ENCODE results near the gene TMEM164.

TMEM164 gene

GRCh38 chrX:110042496-110042895 lies 39.6 kb downstream of the TMEM164 start:
- no peak for DNase-seq

GRCh38 chrX:110043506-110043905 lies 40.6 kb downstream of the TMEM164 start:
- DNase-seq, result no peak

GRCh38 chrX:110044346-110045249 lies 41.7 kb downstream of the TMEM164 start:
- DNase-seq, result no peak

GRCh38 chrX:110045421-110045820 lies 42.5 kb downstream of the TMEM164 start:
- DNase-seq, result no peak

GRCh38 chrX:110046001-110046400 lies 43.1 kb downstream of the TMEM164 start:
- DNase-seq, result no peak

- DNase-seq, result no peak
Measured at GRCh38 chrX:110046971-110047370, 44.1 kb downstream of the TMEM164 start.

- no peak for DNase-seq
Measured at GRCh38 chrX:110049096-110049495, 46.2 kb downstream of the TMEM164 start.

- no peak for DNase-seq
Measured at GRCh38 chrX:110050386-110050785, 47.5 kb downstream of the TMEM164 start.

- no peak for DNase-seq
Measured at GRCh38 chrX:110050901-110051300, 48.0 kb downstream of the TMEM164 start.

- DNase-seq, result no peak
Measured at GRCh38 chrX:110051559-110051958, 48.6 kb downstream of the TMEM164 start.

GRCh38 chrX:110052303-110052702 lies 49.4 kb downstream of the TMEM164 start:
- no peak for DNase-seq

GRCh38 chrX:110053453-110053852 lies 50.5 kb downstream of the TMEM164 start:
- DNase-seq, result no peak

GRCh38 chrX:110055616-110056015 lies 52.7 kb downstream of the TMEM164 start:
- DNase-seq, result no peak

GRCh38 chrX:110056419-110056818 lies 53.5 kb downstream of the TMEM164 start:
- no peak for DNase-seq

- DNase-seq, result no peak
Measured at GRCh38 chrX:110059410-110059809, 56.5 kb downstream of the TMEM164 start.

GRCh38 chrX:110060317-110060716 lies 57.4 kb downstream of the TMEM164 start:
- DNase-seq, result no peak

GRCh38 chrX:110060846-110061537 lies 58.1 kb downstream of the TMEM164 start:
- no peak for DNase-seq

GRCh38 chrX:110062919-110063318 lies 60.0 kb downstream of the TMEM164 start:
- no peak for DNase-seq

GRCh38 chrX:110066488-110067225 lies 63.7 kb downstream of the TMEM164 start:
- no peak for DNase-seq

- DNase-seq, result no peak
Measured at GRCh38 chrX:110070970-110071369, 68.1 kb downstream of the TMEM164 start.

- DNase-seq, result no peak
Measured at GRCh38 chrX:110081320-110081719, 78.4 kb downstream of the TMEM164 start.

GRCh38 chrX:110081740-110082139 lies 78.8 kb downstream of the TMEM164 start:
- no peak for DNase-seq

GRCh38 chrX:110082161-110082560 lies 79.2 kb downstream of the TMEM164 start:
- DNase-seq, result no peak

Data from activated CD8-positive, alpha-beta memory T cell treated with anti-CD3 and anti-CD28 coated beads for 24 hours (primary cell).